Activated naive CD4-positive, alpha-beta T cell treated with anti-CD3 and anti-CD28 coated beads, Interleukin-2, amount 50 U/mL, for 24 hours (primary cell): ENCODE measurements around the gene ARTN.

Experiments used
- H3K27ac Mint-ChIP-seq: one replicate; pipeline ENCODE4 v1.8.0; 2021; ENCODE audit warnings: mild to moderate bottlenecking, mixed read lengths
- H3K27me3 Mint-ChIP-seq: one replicate; pipeline ENCODE4 v1.8.0; 2021; ENCODE audit warnings: mixed read lengths
- H3K36me3 Mint-ChIP-seq: one replicate; pipeline ENCODE4 v1.8.0; 2021; ENCODE audit warnings: mixed read lengths
- H3K4me1 Mint-ChIP-seq: one replicate; pipeline ENCODE4 v1.8.0; 2021; ENCODE audit warnings: mixed read lengths
- H3K4me3 Mint-ChIP-seq: one replicate; pipeline ENCODE4 v1.8.0; 2021; ENCODE audit warnings: mild to moderate bottlenecking, mixed read lengths
- H3K9me3 Mint-ChIP-seq: one replicate; pipeline ENCODE4 v1.8.0; 2021; ENCODE audit warnings: mixed read lengths

Gene ARTN

GRCh38 chr1:43913666-43914360 lies 19.8 kb upstream of the ARTN start:
- Mint-ChIP-seq H3K27me3 (no peaks in the 10 kb centered on the region), H3K4me3 (no peak overlapping the region)

GRCh38 chr1:43914576-43915525 lies 18.8 kb upstream of the ARTN start:
- H3K4me3 Mint-ChIP-seq: no peak overlapping the region
- no peaks in the 10 kb centered on the region for H3K27me3 Mint-ChIP-seq
- H3K36me3 Mint-ChIP-seq: peaks cover 5% of the 10 kb centered on the region

More at GRCh38 chr1:43913666-43914360, 19.8 kb upstream of the ARTN start:
- Mint-ChIP-seq H3K4me1 (no peaks in the 10 kb centered on the region), H3K9me3 (no peaks in the 10 kb centered on the region), H3K36me3 (peaks cover 8% of the 10 kb centered on the region), H3K27ac (no peak overlapping the region)

GRCh38 chr1:43919906-43920305 lies 13.7 kb upstream of the ARTN start:
- no peaks in the 10 kb centered on the region for H3K27me3 Mint-ChIP-seq
- no peaks in the 10 kb centered on the region for H3K36me3 Mint-ChIP-seq
- no peaks in the 10 kb centered on the region for H3K4me1 Mint-ChIP-seq
- H3K27ac Mint-ChIP-seq: no peak overlapping the region
- no peak overlapping the region for H3K4me3 Mint-ChIP-seq
- no peaks in the 10 kb centered on the region for H3K9me3 Mint-ChIP-seq

More at GRCh38 chr1:43914576-43915525, 18.8 kb upstream of the ARTN start:
- Mint-ChIP-seq H3K4me1 (no peaks in the 10 kb centered on the region), H3K9me3 (no peaks in the 10 kb centered on the region), H3K27ac (no peak overlapping the region)

- no peak overlapping the region for H3K4me3 Mint-ChIP-seq
- H3K9me3 Mint-ChIP-seq: no peaks in the 10 kb centered on the region
- H3K27me3 Mint-ChIP-seq: no peaks in the 10 kb centered on the region
- H3K4me1 Mint-ChIP-seq: no peaks in the 10 kb centered on the region
- H3K36me3 Mint-ChIP-seq: peaks cover 7% of the 10 kb centered on the region
- no peak overlapping the region for H3K27ac Mint-ChIP-seq
Observed at GRCh38 chr1:43921022-43921421, 12.6 kb upstream of the ARTN start.

- peaks cover 9% of the 10 kb centered on the region for H3K36me3 Mint-ChIP-seq
- no peak overlapping the region for H3K27ac Mint-ChIP-seq
- H3K27me3 Mint-ChIP-seq: no peaks in the 10 kb centered on the region
- H3K4me1 Mint-ChIP-seq: peaks cover under 1% of the 10 kb centered on the region
- H3K9me3 Mint-ChIP-seq: no peaks in the 10 kb centered on the region
- H3K4me3 Mint-ChIP-seq: no peak overlapping the region
Observed at GRCh38 chr1:43924516-43924915, 9.1 kb upstream of the ARTN start.

- Mint-ChIP-seq H3K27me3 (no peaks in the 10 kb centered on the region), H3K9me3 (no peaks in the 10 kb centered on the region), H3K4me1 (peaks cover 4% of the 10 kb centered on the region), H3K27ac (no peak overlapping the region), H3K36me3 (peaks cover 9% of the 10 kb centered on the region), H3K4me3 (no peak overlapping the region)
Observed at GRCh38 chr1:43925846-43926245, 7.8 kb upstream of the ARTN start.

GRCh38 chr1:43930168-43930948 lies 3.2 kb upstream of the ARTN start:
- H3K4me1 Mint-ChIP-seq: peaks cover 12% of the 10 kb centered on the region
- no peak overlapping the region for H3K4me3 Mint-ChIP-seq
- H3K9me3 Mint-ChIP-seq: no peaks in the 10 kb centered on the region
- H3K27me3 Mint-ChIP-seq: peaks cover 21% of the 10 kb centered on the region
- H3K27ac Mint-ChIP-seq: no peak overlapping the region
- H3K36me3 Mint-ChIP-seq: peaks cover 9% of the 10 kb centered on the region

- Mint-ChIP-seq H3K4me1 (peaks cover 12% of the 10 kb centered on the region), H3K27me3 (peaks cover 24% of the 10 kb centered on the region), H3K36me3 (peaks cover 3% of the 10 kb centered on the region), H3K27ac (no peak overlapping the region), H3K4me3 (no peak overlapping the region), H3K9me3 (no peaks in the 10 kb centered on the region)
Observed at GRCh38 chr1:43930949-43931275, 2.7 kb upstream of the ARTN start.

- H3K4me1 Mint-ChIP-seq: peaks cover 12% of the 10 kb centered on the region
- no peaks in the 10 kb centered on the region for H3K36me3 Mint-ChIP-seq
- no peak overlapping the region for H3K4me3 Mint-ChIP-seq
- H3K9me3 Mint-ChIP-seq: no peaks in the 10 kb centered on the region
- no peak overlapping the region for H3K27ac Mint-ChIP-seq
- H3K27me3 Mint-ChIP-seq: peaks cover 26% of the 10 kb centered on the region
Observed at GRCh38 chr1:43931711-43932660, 1.6 kb upstream of the ARTN start.

- Mint-ChIP-seq H3K36me3 (no peaks in the 10 kb centered on the region), H3K27me3 (peaks cover 26% of the 10 kb centered on the region), H3K27ac (no peak overlapping the region), H3K4me3 (no peak overlapping the region), H3K9me3 (no peaks in the 10 kb centered on the region), H3K4me1 (peaks cover 12% of the 10 kb centered on the region)
Observed at GRCh38 chr1:43932786-43933385, 715 bp upstream of the ARTN start.

GRCh38 chr1:43934101-43934985 lies 742 bp downstream of the ARTN start:
- H3K36me3 Mint-ChIP-seq: peaks cover 2% of the 10 kb centered on the region
- H3K27me3 Mint-ChIP-seq: peaks cover 26% of the 10 kb centered on the region
- peaks cover 12% of the 10 kb centered on the region for H3K4me1 Mint-ChIP-seq
- H3K27ac Mint-ChIP-seq: no peak overlapping the region
- H3K9me3 Mint-ChIP-seq: no peaks in the 10 kb centered on the region
- H3K4me3 Mint-ChIP-seq: peak overlapping the region; percentile 52

GRCh38 chr1:43934986-43935324 lies 1.4 kb downstream of the ARTN start:
- peaks cover 5% of the 10 kb centered on the region for H3K36me3 Mint-ChIP-seq
- H3K27me3 Mint-ChIP-seq: peaks cover 26% of the 10 kb centered on the region
- H3K4me3 Mint-ChIP-seq: no peak overlapping the region
- no peak overlapping the region for H3K27ac Mint-ChIP-seq
- H3K9me3 Mint-ChIP-seq: no peaks in the 10 kb centered on the region
- H3K4me1 Mint-ChIP-seq: peaks cover 12% of the 10 kb centered on the region

GRCh38 chr1:43935711-43936427 lies 2.3 kb downstream of the ARTN start:
- peaks cover 26% of the 10 kb centered on the region for H3K27me3 Mint-ChIP-seq
- no peak overlapping the region for H3K27ac Mint-ChIP-seq
- H3K36me3 Mint-ChIP-seq: peaks cover 5% of the 10 kb centered on the region
- H3K4me3 Mint-ChIP-seq: no peak overlapping the region
- H3K9me3 Mint-ChIP-seq: no peaks in the 10 kb centered on the region
- peaks cover 12% of the 10 kb centered on the region for H3K4me1 Mint-ChIP-seq
